Colonic mucosa (tissue), 4 donors: ENCODE measurements around the gene CFAP107. TPM values are rescaled to one million over a fixed set of nuclear protein-coding genes. Genes with fewer than 3 reads are reported as not detected.

ENCODE experiments used
- DNase-seq: peaks from one replicate; pipeline ENCODE4 v3.0.0-alpha.2; 2020
- H3K27ac ChIP-seq: fragments of 200-600 bp; one replicate; pipeline ENCODE4 v1.8.0; 2021
- H3K27me3 ChIP-seq: fragments of 200-600 bp; one replicate; pipeline ENCODE4 v1.8.0; 2021
- H3K36me3 ChIP-seq: fragments of 200-600 bp; one replicate; pipeline ENCODE4 v1.8.0; 2021
- H3K4me1 ChIP-seq: fragments of 200-600 bp; one replicate; pipeline ENCODE4 v1.8.0; 2021; ENCODE audit warnings: mild to moderate bottlenecking
- H3K4me3 ChIP-seq: fragments of 200-600 bp; one replicate; pipeline ENCODE4 v1.8.0; 2021
- H3K9ac ChIP-seq, 2 donors: one replicate each; pipeline ENCODE4 v1.7.0; 2013; ENCODE audit warnings: control low read depth in 2 of 2, low read depth in 2 of 2, low read length in 2 of 2
- H3K9me3 ChIP-seq: fragments of 200-600 bp; one replicate; pipeline ENCODE4 v1.8.0; 2021
- CTCF ChIP-seq: fragments of 200-600 bp; IDR thresholded peaks from one replicate; pipeline ENCODE4 v1.8.0; 2022; ENCODE audit warnings: antibody characterized with exemption, mild to moderate bottlenecking
- intact Hi-C: fragments of 100-400 bp; cut with DNase I; formaldehyde crosslinking; loops from one replicate; pipeline ENCODE4 v1.14.1; 2022
- total RNA-seq, 2 donors: library from RNA; stranded (reverse); fragmentation: NEBNext Ultra II Directional in 1 of 2; extraction: Animal tissue kit (Norgen Biotek cat#: 25700) in 1 of 2; gene quantifications; one replicate each; pipeline ENCODE4 v1.2.1, GENCODE V29; 2021
- donor health status: healthy.
- donor health status: DM: no; HTN: no; CAD: no.
- donor health status: DM: no; HTN: no; CAD: no.

The CFAP107 gene
- total RNA-seq, 2 donors from 2014 or later, result not detected

GRCh38 chr1:12770620-12771019 is 24.6 kb downstream of the CFAP107 start:
- no peak overlapping the region for H3K4me3 ChIP-seq
- intact Hi-C loops, result no loop called here
- no peak overlapping the region for H3K27ac ChIP-seq
- TF ChIP-seq CTCF, result no peak
- no peaks in the 10 kb centered on the region for H3K27me3 ChIP-seq
- no peaks in the 10 kb centered on the region for H3K36me3 ChIP-seq
- no peak for DNase-seq
- no peaks in the 10 kb centered on the region for H3K9me3 ChIP-seq
- H3K9ac ChIP-seq, result no peak overlapping the region
- no peaks in the 10 kb centered on the region for H3K4me1 ChIP-seq

- H3K9ac ChIP-seq, result no peak overlapping the region
- no peak overlapping the region for H3K4me3 ChIP-seq
- intact Hi-C loops, result no loop called here
- no peaks in the 10 kb centered on the region for H3K4me1 ChIP-seq
- TF ChIP-seq CTCF, result no peak
- H3K27me3 ChIP-seq, result no peaks in the 10 kb centered on the region
- no peak overlapping the region for H3K27ac ChIP-seq
- H3K9me3 ChIP-seq, result no peaks in the 10 kb centered on the region
- DNase-seq, result no peak
- no peaks in the 10 kb centered on the region for H3K36me3 ChIP-seq
These were observed 25.2 kb downstream of the CFAP107 start for GRCh38 chr1:12771186-12771585.

DNA sequence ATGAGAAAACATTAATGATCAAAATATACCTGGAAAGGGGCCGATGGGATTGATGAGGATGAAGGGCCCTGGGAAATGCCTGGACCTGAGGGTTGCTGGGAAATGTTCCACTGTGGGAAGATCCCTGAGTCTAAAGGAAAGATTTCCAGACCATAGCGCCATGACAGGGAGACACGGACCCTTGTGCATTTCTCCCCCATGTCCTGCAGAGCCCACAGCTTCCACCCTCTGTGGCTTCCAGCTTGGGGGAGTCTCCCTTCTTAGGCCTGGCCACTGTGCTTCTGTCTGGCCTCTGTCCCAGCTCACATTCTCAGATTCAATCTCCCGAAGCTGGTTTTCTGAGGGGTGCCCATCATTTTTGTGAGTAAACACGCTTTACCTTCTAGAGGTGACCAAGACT is 26.5 kb downstream of the CFAP107 start:
- no peaks in the 10 kb centered on the region for H3K36me3 ChIP-seq
- no peak overlapping the region for H3K9ac ChIP-seq
- no peaks in the 10 kb centered on the region for H3K27me3 ChIP-seq
- intact Hi-C loops, result no loop called here
- TF ChIP-seq CTCF, result no peak
- no peak for DNase-seq
- no peak overlapping the region for H3K4me3 ChIP-seq
- H3K4me1 ChIP-seq, result no peaks in the 10 kb centered on the region
- H3K27ac ChIP-seq, result no peak overlapping the region
- H3K9me3 ChIP-seq, result no peaks in the 10 kb centered on the region

DNA sequence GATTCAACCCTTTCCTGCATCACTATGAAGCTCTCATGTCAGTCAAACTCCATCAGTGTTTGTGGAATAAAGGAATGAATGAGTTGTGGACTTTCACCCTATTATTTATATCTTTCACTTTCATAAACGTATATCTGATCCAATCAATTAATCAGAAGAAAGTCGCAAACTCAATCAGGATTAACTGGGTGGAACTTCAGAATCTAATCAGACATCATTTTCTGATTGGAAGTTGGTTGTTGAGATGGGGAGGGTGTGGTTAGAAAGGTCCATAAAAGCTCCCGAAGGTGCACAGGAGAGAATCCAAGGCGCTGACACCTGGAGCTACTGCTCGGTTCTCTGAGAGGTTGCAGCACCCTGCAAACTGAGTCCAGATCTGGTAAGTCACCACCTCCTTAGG is 27.4 kb downstream of the CFAP107 start, which contains the start of gene PRAMEF12:
Gene PRAMEF12 (plus strand): TSS at position 301 of the 400 bp plus-strand sequence. CDS start 1,130 bp downstream, outside the sequence.
- Histone ChIP-seq H3K9me3 (no peaks in the 10 kb centered on the region), H3K4me1 (no peaks in the 10 kb centered on the region), H3K27ac (no peak within 1 kb of the TSS), H3K9ac (no peak within 1 kb of the TSS), H3K27me3 (no peaks in the 10 kb centered on the region), H3K36me3 (no peaks in the 10 kb centered on the region), H3K4me3 (no peak within 1 kb of the TSS)
- DNase-seq, result no peak
- intact Hi-C loops, result no loop called here
- no peak for TF ChIP-seq CTCF

DNA sequence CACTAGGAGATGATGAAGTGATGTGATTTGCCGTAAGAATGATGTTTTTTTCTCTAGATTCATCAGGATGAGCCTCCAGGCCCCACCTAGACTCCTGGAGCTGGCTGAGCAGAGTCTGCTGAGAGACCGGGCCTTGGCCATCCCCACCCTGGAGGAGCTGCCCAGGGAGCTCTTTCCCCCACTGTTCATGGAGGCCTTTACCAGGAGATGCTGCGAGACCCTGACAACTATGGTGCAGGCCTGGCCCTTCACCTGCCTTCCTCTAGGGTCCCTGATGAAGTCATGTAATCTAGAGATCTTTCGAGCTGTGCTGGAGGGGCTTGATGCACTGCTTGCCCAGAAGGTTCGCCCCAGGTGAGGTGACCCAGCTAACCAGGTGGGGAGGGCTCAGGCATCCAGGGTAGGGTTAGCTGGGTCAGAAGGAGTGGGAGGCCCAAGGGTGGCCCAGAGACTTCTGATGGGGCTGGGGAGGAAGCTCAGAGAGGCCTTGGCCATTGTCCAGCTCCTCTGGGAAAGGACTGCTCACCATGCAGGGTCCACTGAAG is 28.9 kb downstream of the CFAP107 start:
- DNase-seq, result no peak
- intact Hi-C loops, result no loop called here
- Histone ChIP-seq H3K4me1 (no peaks in the 10 kb centered on the region), H3K9me3 (no peaks in the 10 kb centered on the region), H3K27ac (no peak overlapping the region), H3K9ac (no peak overlapping the region), H3K27me3 (no peaks in the 10 kb centered on the region), H3K36me3 (no peaks in the 10 kb centered on the region), H3K4me3 (no peak overlapping the region)
- TF ChIP-seq CTCF, result no peak
